ENCODE data around the gene MGST2.

Gene MGST2

DNA sequence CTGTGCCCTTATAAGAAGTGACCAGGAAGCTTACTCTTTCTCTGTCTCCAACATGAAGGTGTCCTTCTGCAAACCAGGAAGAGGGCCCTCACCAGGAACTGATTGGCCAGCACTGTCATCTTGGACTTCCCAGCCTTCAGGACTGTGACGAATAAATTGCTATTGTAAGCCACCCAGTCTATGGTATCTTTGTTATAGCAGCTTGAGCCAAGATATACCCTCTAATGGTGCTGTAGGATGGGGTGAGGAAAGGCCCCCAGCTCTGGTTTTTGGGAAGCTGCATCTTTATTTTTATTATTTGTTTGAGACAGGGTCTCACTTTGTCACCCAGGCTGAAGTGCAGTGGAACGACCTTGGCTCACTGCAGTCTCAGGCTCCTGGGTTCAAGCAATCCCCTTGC is 1.2 kb upstream of the MGST2 start:
- TF ChIP-seq GLIS3 (CRISPR knock-in tag; IDR thresholded peaks at IDR 0.05) (no peak), PPARA (CRISPR knock-in tag; IDR thresholded peaks at IDR 0.05; ENCODE audit: borderline replicate concordance) (no peak), CSDC2 (CRISPR knock-in tag; IDR thresholded peaks at IDR 0.05) (no peak), ZC3H10 (CRISPR knock-in tag; IDR thresholded peaks at IDR 0.05) (no peak), TOX (CRISPR knock-in tag; IDR thresholded peaks at IDR 0.05; ENCODE audit: borderline replicate concordance) (no peak), ESRRG (CRISPR knock-in tag; IDR thresholded peaks at IDR 0.05) (no peak), ZFP3 (CRISPR knock-in tag; IDR thresholded peaks at IDR 0.05) (no peak), CSRNP3 (CRISPR knock-in tag; IDR thresholded peaks at IDR 0.05) (no peak), TSHZ2 (CRISPR knock-in tag; IDR thresholded peaks at IDR 0.05) (no peak), ZFP30 (CRISPR knock-in tag; IDR thresholded peaks at IDR 0.05) (no peak)
- TF ChIP-seq, protein P1, sequence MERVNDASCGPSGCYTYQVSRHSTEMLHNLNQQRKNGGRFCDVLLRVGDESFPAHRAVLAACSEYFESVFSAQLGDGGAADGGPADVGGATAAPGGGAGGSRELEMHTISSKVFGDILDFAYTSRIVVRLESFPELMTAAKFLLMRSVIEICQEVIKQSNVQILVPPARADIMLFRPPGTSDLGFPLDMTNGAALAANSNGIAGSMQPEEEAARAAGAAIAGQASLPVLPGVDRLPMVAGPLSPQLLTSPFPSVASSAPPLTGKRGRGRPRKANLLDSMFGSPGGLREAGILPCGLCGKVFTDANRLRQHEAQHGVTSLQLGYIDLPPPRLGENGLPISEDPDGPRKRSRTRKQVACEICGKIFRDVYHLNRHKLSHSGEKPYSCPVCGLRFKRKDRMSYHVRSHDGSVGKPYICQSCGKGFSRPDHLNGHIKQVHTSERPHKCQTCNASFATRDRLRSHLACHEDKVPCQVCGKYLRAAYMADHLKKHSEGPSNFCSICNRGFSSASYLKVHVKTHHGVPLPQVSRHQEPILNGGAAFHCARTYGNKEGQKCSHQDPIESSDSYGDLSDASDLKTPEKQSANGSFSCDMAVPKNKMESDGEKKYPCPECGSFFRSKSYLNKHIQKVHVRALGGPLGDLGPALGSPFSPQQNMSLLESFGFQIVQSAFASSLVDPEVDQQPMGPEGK (CRISPR knock-in tag; IDR thresholded peaks at IDR 0.05; ENCODE audit: borderline replicate concordance) = no peak
- no peak for ATAC-seq

GRCh38 chr4:139665079-139665689 is 435 bp upstream of the MGST2 start:
- TF ChIP-seq TSHZ2 (CRISPR knock-in tag; IDR thresholded peaks at IDR 0.05) (no peak), OSR1 (CRISPR knock-in tag; IDR thresholded peaks at IDR 0.05) (no peak), RARB (CRISPR knock-in tag; IDR thresholded peaks at IDR 0.05) (no peak), ZNF70 (CRISPR knock-in tag; IDR thresholded peaks at IDR 0.05) (no peak), ESRRG (CRISPR knock-in tag; IDR thresholded peaks at IDR 0.05) (no peak), CREB5 (CRISPR knock-in tag; IDR thresholded peaks at IDR 0.05; ENCODE audit: low read depth) (no peak), GLIS3 (CRISPR knock-in tag; IDR thresholded peaks at IDR 0.05) (no peak), TOX (CRISPR knock-in tag; IDR thresholded peaks at IDR 0.05; ENCODE audit: borderline replicate concordance) (no peak)
- TF ChIP-seq, protein P1 (CRISPR knock-in tag; IDR thresholded peaks at IDR 0.05; ENCODE audit: borderline replicate concordance) = no peak
- ATAC-seq = no peak

- peak; percentile 91 for ATAC-seq
- TF ChIP-seq TCF4 (CRISPR knock-in tag; IDR thresholded peaks at IDR 0.05; ENCODE audit: borderline replicate concordance) (no peak), ARNTL (CRISPR knock-in tag; IDR thresholded peaks at IDR 0.05; ENCODE audit: borderline replicate concordance, low read depth) (no peak), ZNF8 (CRISPR knock-in tag; IDR thresholded peaks at IDR 0.05) (no peak)
Observed at GRCh38 chr4:139666735-139667281, 1.2 kb downstream of the MGST2 start.

Data from SK-N-SH treated with all-trans-retinoic acid at 6 μM for 48 hours (cell line).